NB4 (cell line): ENCODE data around the gene TSHR.

Source experiments
- DNase-seq: peaks from one replicate; pipeline ENCODE4 v3.0.0; 2010; ENCODE audit warnings: low read depth
- H3K4me3 ChIP-seq: one replicate; pipeline ENCODE4 v1.5.1; 2011; ENCODE audit warnings: mild to moderate bottlenecking, low read depth, low read length, moderate library complexity
- CTCF ChIP-seq: IDR thresholded peaks from one replicate; pipeline ENCODE4 v1.5.1; 2012; ENCODE audit warnings: low read depth, low read length
- MAX ChIP-seq: IDR thresholded peaks from 2 replicates; pipeline ENCODE4 v1.6.1; 2011; ENCODE audit warnings: low read depth, low read length
- MYC ChIP-seq: IDR thresholded peaks from 2 replicates; pipeline ENCODE4 v1.6.1; 2011; ENCODE audit warnings: low read depth, low read length
- POLR2A ChIP-seq: IDR thresholded peaks from 2 replicates; pipeline ENCODE4 v1.6.1; 2011; ENCODE audit warnings: mild to moderate bottlenecking; ENCODE audit not compliant: insufficient read length; ENCODE audit errors: extremely low read depth

TSHR gene

GRCh38 chr14:81169711-81170103, 214.3 kb downstream of the TSHR start:
- H3K4me3 ChIP-seq: peak overlapping the region; percentile 67
- no peak for TF ChIP-seq MAX
- no peak for TF ChIP-seq MYC
- no peak for TF ChIP-seq CTCF
- no peak for TF ChIP-seq POLR2A
- peak; percentile 46 for DNase-seq

GRCh38 chr14:81170104-81170828, 214.8 kb downstream of the TSHR start:
- H3K4me3 ChIP-seq: peak overlapping the region; percentile 67
- DNase-seq: peak; percentile 86
- TF ChIP-seq POLR2A: peak; percentile 67
- TF ChIP-seq MYC: no peak
- no peak for TF ChIP-seq MAX
- peak; percentile 75 for TF ChIP-seq CTCF

GRCh38 chr14:81170829-81171195, 215.4 kb downstream of the TSHR start:
- TF ChIP-seq MAX (no peak), POLR2A (no peak), CTCF (no peak), MYC (peak; percentile 12; the same call in 1 of the 2 replicates)
- peak overlapping the region; percentile 67 for H3K4me3 ChIP-seq

GRCh38 chr14:81172353-81172752, 216.9 kb downstream of the TSHR start:
- TF ChIP-seq CTCF: no peak
- no peak for TF ChIP-seq POLR2A
- TF ChIP-seq MYC: no peak
- TF ChIP-seq MAX: no peak
- no peak overlapping the region for H3K4me3 ChIP-seq
- DNase-seq: no peak

More at GRCh38 chr14:81170829-81171195, 215.4 kb downstream of the TSHR start:
- no peak for DNase-seq

- H3K4me3 ChIP-seq: no peak overlapping the region
- TF ChIP-seq POLR2A (no peak), MAX (no peak), MYC (no peak), CTCF (no peak)
- DNase-seq: no peak
Observed at GRCh38 chr14:81172881-81173280, 217.5 kb downstream of the TSHR start.
